ENCODE results near the gene PRR5L.

GRCh38 chr11:36280531-36280930 is 15.6 kb upstream of the PRR5L start:
- no peak for TF ChIP-seq CTCF (IDR thresholded peaks at IDR 0.05)
- TF ChIP-seq POLR2A (IDR thresholded peaks at IDR 0.05): no peak

Measured in thyroid gland (tissue), 4 donors.